Brain pericyte (primary cell): ENCODE measurements around the gene ZCCHC10.
"Not testable (repeated sequence)": the region's sequence is repeated elsewhere in the genome, so short reads cannot be mapped to it uniquely, and the experiment has no call there.

Experiments used
- DNase-seq: peaks from one replicate; pipeline ENCODE4 v3.0.0-alpha.2; 2012; ENCODE audit warnings: low read depth, low spot score

The ZCCHC10 gene

GRCh38 chr5:133041910-133042309, 15.6 kb upstream of the ZCCHC10 start:
- no peak for DNase-seq

- no peak for DNase-seq
Measured at GRCh38 chr5:133041157-133041784, 14.9 kb upstream of the ZCCHC10 start.

- DNase-seq = not testable (repeated sequence)
Measured at GRCh38 chr5:133036677-133037076, 10.3 kb upstream of the ZCCHC10 start.

GRCh38 chr5:133035224-133035623, 8.9 kb upstream of the ZCCHC10 start:
- DNase-seq = no peak

GRCh38 chr5:133034064-133034463, 7.7 kb upstream of the ZCCHC10 start:
- DNase-seq = no peak

GRCh38 chr5:133032852-133033742, 6.7 kb upstream of the ZCCHC10 start:
- DNase-seq = no peak

- no peak for DNase-seq
Measured at GRCh38 chr5:133030343-133031005, 4.1 kb upstream of the ZCCHC10 start.

GRCh38 chr5:133029416-133029815, 3.1 kb upstream of the ZCCHC10 start:
- no peak for DNase-seq

GRCh38 chr5:133026664-133027153, 360 bp upstream of the ZCCHC10 start:
- DNase-seq = no peak

- not testable (repeated sequence) for DNase-seq
Measured at GRCh38 chr5:133019471-133019870, 6.9 kb downstream of the ZCCHC10 start.

GRCh38 chr5:133017964-133018363, 8.4 kb downstream of the ZCCHC10 start:
- no peak for DNase-seq

GRCh38 chr5:133015466-133015865, 10.9 kb downstream of the ZCCHC10 start:
- no peak for DNase-seq

- DNase-seq = not testable (repeated sequence)
Measured at GRCh38 chr5:133008455-133008854, 17.9 kb downstream of the ZCCHC10 start.

GRCh38 chr5:133006653-133007052, 19.7 kb downstream of the ZCCHC10 start:
- no peak for DNase-seq

GRCh38 chr5:132999246-132999645, 27.1 kb downstream of the ZCCHC10 start:
- DNase-seq = no peak

GRCh38 chr5:132998556-132998955, 27.8 kb downstream of the ZCCHC10 start:
- no peak for DNase-seq

GRCh38 chr5:132996307-132996706, 30.0 kb downstream of the ZCCHC10 start:
- no peak for DNase-seq

- DNase-seq = no peak
Measured at GRCh38 chr5:132987531-132988408, 38.6 kb downstream of the ZCCHC10 start.

- DNase-seq = not testable (repeated sequence)
Measured at GRCh38 chr5:132982971-132983370, 43.4 kb downstream of the ZCCHC10 start.

- no peak for DNase-seq
Measured at GRCh38 chr5:132981288-132981687, 45.1 kb downstream of the ZCCHC10 start.

GRCh38 chr5:132979976-132980375, 46.4 kb downstream of the ZCCHC10 start:
- no peak for DNase-seq
